NCI-H748 treated with DMSO at 0.1 percent for 48 hours (cell line): ENCODE results near the gene NTM.
A peak's percentile ranks its signal among the peaks of the same experiment; 100 is the strongest.

Source experiments
- DNase-seq: peaks from one replicate; lab custom pipeline; 2025; lab: John Stamatoyannopoulos, UW

NTM gene

DNA sequence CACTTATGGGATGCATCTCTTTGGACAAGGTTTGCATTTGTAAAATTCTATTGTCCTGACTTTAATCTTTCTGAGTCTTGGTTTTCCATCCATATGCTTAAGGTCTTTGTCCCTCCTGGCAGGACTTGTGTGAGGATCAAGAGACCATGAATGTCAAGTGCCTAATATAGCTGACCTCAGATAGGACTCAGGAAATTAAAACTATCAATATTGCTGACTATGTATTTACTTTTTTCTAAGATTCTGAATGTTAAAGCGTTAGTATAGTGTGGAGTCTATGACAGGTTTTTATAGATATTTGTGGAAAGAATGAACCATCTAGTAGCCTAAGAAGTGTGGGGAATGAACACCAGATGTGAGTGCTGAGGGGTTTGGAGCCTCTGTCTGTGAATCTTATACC, 637.8 kb downstream of the NTM start:
- DNase-seq = no peak

DNA sequence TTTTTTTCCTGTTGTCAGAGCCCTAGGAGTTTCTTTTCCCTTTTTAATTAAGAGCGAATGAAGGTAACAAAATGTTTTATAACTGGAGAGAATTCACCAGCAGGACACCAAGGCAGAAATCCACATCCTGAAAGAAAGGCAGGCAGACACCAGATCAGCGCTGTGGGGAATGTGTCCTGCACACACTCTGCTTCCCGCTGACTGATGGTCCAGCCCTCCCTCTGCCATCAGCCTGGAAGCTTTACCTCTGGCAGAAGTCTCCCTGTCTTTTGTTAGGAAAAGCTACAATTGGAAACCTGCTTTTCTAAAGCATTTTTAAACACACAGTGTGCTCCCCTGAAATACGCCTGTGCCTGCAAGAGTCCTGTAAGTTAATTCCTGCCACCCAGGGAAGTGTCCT, 638.5 kb downstream of the NTM start:
- no peak for DNase-seq

DNA sequence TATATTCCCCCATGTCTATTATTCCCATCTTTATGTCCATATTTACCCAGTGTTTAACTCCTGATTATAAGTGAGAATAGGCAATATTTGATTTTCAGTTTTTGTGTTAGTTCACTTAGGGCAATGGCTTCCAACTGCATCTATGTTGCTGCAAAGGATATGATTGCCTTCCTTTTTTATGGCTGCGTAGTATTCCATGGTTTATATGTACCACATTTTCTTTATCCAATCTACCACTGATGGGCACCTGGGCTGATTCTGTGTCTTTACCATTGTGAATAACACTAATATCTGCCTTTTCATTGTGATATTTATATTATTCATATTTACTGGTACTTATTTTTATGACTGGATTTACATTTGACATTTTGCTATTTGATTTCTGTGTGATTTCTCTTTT, 649.6 kb downstream of the NTM start:
- no peak for DNase-seq

DNA sequence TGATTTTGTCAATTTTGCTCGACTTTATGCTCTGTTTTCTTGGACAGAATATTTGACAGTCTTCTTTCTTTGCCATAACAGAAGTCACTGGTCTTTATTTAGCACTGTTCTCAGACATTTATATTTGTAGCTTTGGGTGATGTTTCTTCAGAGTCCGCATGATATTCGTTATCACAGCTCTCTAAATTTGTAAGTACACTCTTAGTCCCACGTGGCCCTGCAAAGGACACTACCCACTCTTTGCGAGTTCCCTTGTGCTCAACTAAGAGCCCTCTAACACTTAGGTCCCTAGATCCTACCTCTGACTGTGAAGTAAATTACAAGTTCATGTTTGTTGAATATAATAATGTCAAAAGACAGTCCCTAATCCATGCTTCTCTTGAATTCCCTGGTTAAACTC, 651.9 kb downstream of the NTM start:
- no peak for DNase-seq

DNA sequence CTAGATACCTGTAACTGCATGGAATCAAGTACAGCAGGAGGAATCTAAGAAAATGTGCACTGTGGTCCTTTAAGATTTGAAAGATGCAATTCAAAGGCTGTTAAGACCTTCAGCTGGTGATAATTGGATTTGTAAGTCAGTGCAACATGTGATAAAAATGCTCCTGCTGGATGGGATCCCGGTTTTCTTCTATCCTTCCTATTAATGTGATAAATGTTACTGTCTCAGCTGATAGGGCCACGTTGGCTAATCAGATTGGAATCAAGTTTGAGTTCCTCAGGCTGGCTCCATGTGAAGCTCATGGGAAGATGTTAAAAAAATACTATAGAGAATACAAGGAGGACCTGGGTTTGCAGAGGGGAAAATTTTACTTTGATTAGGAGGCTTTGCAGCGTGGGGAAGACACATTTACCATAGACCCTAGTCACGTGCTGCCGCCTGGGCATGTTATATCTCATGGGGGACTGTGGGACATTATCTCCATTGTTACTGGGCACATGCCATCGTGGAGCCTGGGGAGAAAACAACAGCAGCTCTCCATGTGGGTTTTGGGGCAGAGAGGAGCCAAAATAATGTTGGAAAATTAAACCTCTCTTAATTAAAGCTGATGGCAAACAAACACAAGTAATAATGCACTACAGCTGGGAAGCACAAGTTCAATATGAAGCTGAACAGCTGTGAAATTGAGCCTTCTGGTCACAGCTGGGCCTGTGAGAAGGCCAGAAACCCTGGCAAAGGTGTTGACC, 652.5 kb downstream of the NTM start:
- DNase-seq = no peak

DNA sequence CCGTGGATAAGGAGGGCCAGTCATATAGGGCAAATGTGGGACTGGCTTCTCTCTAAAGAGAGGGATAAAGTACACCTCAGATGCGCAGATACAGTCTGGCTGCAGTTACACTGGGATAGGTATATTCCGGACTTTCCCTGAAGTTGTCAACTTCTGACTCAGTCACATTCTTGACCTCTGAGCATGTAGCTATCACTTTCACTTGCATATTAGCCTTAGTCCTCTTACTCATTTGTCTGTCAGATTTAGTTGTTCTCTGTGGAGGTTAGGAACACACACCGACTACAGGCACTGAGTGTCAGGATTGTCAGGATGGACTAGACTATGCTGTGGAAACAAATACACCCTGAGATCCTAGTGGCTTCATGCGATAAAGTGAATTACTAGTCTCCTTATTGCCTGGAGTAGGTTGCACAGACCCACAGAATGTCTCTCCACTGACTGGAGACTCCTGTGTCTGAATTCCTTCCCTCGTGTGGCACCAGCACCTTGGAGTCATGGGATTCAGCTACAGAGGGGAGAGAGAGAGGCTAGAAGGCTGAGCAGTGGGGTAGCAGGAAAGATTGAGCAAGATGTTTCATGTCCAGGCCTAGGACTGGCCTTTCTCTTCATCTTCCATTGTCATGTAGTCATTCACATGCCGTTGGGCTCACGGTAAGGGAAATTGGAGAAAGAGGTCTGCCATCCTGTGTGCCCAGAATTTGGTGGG, 654.3 kb downstream of the NTM start:
- no peak for DNase-seq

DNA sequence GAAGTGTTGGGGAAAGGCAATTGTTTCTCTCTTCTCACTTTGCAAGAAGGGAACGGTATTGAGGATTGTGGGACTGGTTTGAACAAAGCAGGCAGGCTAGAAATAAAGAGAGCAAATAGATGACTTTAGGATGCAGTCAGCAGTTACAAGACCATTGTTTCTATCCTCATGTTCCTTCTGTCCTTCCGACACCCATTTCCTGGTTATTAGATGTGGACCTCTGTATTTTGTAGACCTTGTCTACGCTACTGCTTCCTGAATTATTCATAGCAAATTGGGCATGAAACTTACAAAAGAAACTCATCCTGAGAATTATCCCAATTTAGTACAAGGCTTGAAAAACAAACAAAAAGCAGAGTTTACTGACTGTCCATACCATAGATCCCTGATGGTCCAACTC, 656.3 kb downstream of the NTM start:
- DNase-seq = peak; percentile 40

DNA sequence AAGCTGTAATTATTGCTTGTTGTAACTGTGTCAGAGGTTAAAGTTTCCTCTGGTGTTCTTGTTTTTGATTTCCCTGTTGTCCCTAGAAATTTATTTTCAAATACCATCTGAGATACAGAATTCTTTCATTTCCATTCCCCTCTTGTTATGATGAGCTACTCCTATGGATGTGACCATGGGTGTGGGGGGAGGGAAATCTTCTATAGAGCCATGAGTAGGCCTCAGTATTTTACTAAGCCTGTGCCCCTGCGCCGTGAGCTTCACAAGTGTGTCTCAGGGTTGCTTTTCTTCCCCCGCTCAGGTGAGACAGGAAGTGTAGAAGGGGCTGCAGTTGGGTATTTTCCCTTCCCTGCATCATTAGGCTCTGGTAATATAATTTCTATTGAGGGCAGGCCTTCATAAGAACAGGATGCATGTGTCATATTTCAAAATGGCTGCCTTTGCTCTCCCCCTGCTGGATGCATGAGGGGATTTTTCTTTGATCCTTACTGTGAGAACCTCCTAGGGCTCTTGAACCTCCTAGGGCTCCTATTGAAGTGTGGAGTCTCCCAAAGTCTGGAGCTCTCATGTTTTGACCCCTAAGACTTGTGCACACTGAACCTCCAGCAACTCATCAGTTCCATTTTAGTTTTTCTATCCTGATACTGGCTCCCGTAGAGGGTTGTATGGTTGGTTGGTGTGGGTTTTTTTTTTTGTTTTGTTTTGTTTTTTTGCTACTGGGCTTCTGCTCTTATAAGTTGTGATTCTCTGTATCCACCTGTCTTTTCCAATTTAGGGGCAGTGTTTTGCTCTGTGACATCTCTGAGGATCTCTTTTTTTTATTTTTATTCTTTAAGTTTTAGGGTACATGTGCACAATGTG, 658.2 kb downstream of the NTM start:
- peak; percentile 52 for DNase-seq

DNA sequence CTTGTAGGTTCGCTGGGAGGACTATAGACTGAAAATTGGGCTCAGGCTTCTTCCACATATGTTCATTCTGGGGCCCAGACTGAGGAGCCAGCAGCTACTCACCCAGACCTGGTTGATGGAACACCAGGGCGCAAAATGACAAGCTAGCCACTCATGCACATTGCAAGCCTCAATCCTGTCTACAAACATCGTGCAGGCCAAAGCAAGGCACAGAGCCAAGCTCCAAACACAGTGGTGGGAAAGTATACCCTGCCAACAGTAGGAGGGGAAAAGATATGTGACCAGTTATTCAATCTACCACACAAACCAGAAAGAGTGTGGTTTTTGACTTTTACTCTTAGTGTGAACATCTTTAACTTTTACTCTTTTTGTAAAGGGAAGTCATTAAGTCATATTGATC, 660.5 kb downstream of the NTM start:
- DNase-seq = no peak

DNA sequence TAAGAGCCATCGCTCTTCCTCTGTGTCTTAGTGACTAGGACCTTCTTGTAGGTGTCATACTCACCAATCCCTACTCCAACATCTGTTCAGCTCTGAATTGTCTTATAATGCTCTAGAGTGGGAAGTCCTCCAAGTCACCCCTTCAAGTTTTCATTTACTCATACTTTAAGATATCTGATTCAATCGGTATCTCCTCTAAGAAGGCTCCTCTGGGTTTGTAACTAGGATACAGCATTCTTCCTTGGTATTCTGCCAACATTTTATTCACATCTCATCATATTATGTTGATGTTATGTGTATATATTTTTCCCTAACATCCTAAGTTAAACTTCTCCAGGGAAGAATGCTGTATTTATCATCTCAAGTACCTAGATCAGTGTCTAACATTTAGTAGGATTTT, 662.1 kb downstream of the NTM start:
- no peak for DNase-seq

DNA sequence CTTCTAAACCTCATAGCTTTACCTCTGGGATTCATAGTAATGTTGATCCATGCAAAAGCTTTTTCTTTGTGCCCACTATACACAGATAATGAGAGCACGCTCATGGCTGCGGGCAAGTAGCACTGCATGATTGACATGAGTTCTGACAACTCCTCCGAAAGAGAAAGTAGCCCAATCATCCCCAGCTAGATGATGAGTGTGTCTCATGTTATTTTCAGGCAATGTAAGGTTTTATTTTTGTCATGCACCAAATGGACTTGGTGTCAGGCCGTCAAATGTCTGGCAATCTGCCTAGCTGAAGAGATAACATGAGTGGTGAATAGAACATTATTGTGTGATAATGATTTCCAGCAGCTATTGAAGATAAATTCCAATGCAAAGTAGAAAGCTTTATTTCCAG, 662.6 kb downstream of the NTM start:
- DNase-seq = no peak

DNA sequence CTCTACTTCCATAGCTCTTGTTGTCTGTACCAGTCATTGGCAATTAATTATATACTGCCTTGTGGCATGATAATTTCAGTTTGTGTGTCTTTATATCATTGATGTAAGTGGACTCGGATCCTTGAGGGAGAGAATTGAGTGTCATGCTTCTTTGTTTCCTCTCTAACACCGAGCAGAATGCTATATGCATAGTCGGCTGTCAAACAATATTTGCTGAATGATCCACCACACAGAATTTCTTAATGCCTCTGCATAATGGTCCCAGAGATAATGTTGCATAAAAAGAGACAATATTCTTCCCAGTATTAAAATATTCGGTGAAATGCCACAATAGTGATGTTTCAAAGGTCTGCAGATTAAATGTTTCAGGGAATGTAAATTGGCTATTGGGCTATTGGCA, 664.8 kb downstream of the NTM start:
- no peak for DNase-seq

DNA sequence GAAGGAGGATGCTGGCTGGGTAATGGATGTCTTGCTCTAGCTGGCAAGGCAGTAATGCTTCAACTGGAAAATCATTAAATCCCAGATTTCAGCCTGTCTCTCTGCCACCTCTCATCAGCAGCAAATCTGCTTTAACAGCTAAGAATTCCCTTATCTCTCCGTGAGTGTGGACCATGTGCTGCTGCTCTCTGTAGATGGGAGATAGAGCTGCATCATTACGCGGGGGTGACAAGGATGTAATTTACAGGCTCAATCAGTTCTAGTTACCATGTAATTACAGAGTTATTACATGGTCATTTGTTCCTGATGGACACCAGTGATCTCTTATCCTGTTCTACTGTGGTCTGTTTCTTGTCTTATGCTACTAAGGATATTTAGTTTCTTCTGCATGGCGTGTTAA, 665.4 kb downstream of the NTM start:
- no peak for DNase-seq

DNA sequence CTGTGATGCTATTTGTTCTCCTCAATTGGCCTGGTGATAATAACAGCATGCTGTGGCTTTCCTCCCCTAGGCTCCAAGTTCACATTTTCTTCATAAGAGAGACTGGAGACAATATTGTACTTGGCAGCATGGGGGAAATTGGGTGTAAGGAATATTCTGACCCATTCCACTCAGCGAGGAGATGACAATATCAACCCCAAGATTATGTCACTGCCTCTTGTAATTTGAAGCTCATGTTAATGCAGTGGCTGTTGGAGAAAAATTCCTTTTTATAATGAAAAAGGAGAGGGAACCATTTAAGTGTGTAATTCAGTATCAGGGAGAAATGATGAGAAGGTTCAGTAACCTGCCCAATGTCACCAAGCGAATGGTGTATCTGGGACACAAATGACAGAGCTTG, 665.8 kb downstream of the NTM start:
- no peak for DNase-seq

DNA sequence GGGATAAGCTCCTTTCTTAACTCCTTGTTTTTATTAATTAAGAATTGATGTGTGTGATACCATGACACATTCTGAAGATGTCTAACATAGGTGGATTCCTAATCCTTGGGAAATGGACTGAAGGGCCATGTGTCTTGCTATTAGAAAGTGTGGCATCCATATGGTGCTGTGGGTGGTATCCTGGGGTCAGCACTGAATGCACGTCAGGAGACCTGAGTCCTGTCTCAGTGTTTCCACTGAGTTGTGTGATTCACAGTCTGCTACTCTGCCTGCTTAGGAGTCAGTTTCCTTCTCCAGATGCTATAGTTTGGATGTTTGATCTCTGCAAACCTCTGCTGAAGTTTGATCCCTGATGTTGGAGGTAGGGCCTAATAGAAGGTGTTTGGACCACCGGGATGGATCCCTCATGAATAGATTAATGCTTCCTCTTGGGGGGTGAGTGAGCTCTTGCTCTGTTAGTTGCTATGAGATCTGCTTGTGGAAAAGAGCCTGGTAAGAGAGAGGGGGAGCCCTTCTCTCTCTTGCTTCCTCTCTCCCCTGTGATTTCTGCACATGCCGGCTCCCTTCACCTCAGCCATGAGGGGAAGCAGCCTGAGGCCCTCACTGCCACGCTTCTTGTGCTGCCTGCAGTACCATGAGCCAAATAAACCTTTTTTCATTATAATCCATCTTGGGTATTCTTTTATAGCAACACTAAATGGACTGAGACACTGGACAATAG, 666.5 kb downstream of the NTM start:
- DNase-seq = no peak

DNA sequence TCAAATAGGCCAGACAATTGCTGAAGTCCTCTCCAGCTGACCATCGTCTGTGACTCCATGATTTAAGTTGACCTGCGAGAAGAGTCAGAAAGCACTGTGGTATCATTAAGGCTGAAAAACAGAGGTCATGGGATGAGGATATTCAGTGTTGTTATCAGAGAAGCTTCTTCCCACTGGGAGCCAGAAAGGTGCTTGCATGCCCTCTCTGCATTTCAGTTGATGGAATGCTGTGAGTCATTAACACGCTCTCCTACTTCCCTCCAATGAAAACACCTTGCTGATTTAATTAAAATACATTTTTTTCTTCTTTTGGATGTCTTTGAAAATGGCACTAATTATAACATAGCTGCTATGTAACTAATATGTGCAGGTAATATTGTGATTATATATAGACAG, 667.0 kb downstream of the NTM start:
- no peak for DNase-seq

DNA sequence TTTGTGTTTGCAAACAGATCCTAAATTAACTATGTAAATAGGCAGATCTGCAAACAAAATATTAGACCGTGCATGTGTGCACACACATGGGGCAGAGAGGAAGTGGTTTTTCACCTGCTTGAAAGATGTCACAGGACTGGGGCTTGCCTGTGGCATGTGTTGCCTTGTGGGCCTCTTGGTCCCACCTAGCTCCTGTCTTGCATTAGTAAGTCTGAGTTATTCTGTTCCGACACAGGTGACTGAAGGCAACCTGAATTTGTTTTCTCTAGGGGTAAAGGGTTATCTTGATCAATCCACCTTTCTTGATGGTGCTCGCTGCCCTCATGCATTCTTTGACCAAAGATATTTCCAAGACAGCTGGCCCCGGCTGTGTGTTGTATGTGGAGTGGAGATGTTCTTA, 667.5 kb downstream of the NTM start:
- peak; percentile 6 for DNase-seq

DNA sequence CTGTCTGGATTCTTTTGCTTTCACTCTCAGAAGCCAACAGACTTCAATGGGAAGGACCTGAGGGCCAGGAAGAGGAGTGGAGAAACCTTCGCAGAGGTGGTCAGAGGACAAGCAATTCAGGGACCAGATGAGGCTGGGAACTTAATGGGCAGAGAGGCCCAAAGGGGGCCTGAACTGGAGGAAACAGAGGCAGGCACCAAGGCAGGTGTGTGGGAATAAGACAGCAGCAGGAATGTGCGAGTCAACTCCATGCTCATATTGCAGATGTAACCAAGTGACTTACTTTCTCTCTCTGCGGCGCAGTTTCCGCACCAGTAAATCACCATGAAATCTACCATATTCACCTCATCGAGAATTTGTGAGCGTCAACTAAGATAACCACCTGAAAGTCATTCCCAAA, 669.1 kb downstream of the NTM start:
- DNase-seq = no peak

DNA sequence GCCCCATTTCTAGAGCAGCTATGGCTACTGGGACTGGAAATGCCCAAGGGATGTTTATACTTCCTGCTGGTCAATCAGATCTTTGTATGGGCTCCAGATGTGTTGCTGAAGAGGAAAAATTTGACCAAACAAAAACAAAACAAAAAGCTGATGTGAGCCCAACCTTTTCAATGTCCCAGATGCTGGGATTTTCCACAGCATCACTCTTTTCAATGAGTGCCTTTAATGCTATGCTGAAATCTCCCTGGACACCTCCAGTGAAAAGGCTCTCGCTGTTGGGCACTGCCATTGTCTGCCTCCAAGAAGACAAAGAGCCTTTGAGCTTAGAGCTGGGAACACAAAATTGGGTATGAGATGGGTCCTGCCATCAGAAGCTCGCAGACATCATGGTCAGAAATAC, 671.9 kb downstream of the NTM start:
- no peak for DNase-seq

DNA sequence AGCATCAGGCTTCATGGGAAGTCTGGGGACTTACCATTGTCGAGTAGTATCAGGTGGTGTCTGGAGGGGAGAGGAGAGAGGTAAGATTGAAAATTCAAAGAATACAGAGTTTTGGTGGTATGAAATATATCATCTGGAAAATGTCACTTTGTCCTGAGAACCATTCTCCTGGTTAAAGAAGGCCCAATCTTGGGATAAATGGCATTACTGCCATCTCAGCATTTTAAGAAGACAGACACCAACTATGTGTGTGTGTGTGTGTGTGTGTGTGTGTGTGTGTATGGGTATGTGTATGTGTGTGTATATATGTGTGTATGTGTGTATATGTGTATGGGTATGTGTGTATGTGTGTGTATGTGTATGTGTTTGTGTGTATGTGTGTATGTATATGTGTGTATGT, 673.3 kb downstream of the NTM start:
- DNase-seq = no peak

DNA sequence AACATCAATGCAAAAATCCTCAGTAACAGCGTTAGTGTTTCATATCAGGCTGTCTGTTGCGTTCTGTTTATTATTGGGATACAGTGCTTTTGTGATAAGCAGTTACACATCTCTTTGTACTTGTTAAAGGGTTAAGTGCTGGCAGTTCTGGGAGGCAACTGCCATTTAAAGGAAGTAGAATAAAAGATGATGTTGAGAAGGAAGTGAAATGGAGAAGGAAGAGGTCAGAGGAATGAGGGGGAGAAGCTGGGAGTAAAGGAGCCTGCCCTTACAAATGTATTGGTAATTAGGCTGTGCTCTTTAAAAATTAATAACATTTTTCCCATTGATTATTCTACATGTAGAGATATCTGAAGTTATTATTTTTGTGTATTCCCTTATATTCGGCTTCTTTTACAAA, 674.7 kb downstream of the NTM start:
- DNase-seq = no peak

DNA sequence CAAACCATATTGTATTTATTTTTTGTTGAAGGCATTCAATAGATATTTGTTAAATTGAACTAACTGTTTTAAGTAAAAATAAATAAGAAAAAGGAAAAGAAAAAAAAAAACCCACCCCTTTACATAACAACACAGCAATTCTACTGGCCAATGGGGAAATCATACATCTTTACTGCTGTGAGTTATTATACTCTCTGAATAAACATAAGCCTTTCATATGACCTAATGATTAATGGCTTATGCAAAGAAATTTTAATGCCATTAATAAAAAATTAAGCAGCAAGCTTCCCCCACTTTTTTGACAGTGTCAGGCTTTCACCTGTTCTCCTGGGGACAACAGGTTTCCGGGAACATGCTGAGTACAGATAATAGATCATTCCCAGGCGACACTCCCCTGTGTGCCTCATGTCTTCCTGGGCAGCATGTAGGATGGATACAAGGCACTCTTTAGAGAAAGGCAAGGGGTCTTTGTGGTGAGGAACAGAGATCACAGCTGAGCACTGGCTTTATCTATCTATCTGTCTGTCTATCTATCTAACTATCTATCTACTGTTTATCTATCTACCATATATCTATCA, 676.0 kb downstream of the NTM start:
- no peak for DNase-seq
